H9 (cell line): ENCODE data around the gene FHIT. TPM values are rescaled to one million over a fixed set of nuclear protein-coding genes. Genes with fewer than 3 reads are reported as not detected.

Source experiments
- DNase-seq: peaks from one replicate; pipeline ENCODE4 v3.0.0-alpha.2; 2017
- H2AFZ ChIP-seq: one replicate; pipeline ENCODE4 v1.6.1; 2013; ENCODE audit warnings: mild to moderate bottlenecking, low read length, control low read depth, moderate library complexity
- H2AK5ac ChIP-seq: 2 replicates; pipeline ENCODE4 v1.6.1; 2013; ENCODE audit warnings: low read length, control low read depth, mixed read lengths; ENCODE audit not compliant: insufficient read length
- H2BK120ac ChIP-seq: one replicate; pipeline ENCODE4 v1.6.1; 2013; ENCODE audit warnings: low read depth, mild to moderate bottlenecking, low read length, control low read depth, inconsistent platforms; ENCODE audit not compliant: poor library complexity, severe bottlenecking
- H2BK12ac ChIP-seq: 2 replicates; pipeline ENCODE4 v1.6.1; 2013; ENCODE audit warnings: low read length, control low read depth, mixed read lengths, low read depth; ENCODE audit not compliant: insufficient read length
- H2BK15ac ChIP-seq: 2 replicates; pipeline ENCODE4 v1.6.1; 2013; ENCODE audit warnings: low read depth, low read length, control low read depth
- H2BK20ac ChIP-seq: one replicate; pipeline ENCODE4 v1.6.1; 2013; ENCODE audit warnings: low read depth, mild to moderate bottlenecking, low read length, control low read depth, inconsistent platforms; ENCODE audit not compliant: poor library complexity, severe bottlenecking
- H2BK5ac ChIP-seq: 2 replicates; pipeline ENCODE4 v1.6.1; 2013; ENCODE audit warnings: low read length, control low read depth, mixed read lengths; ENCODE audit not compliant: insufficient read length
- H3K14ac ChIP-seq: 2 replicates; pipeline ENCODE4 v1.6.1; 2013; ENCODE audit warnings: low read length, control low read depth; ENCODE audit not compliant: insufficient read depth
- H3K18ac ChIP-seq: 2 replicates; pipeline ENCODE4 v1.6.1; 2013; ENCODE audit warnings: low read depth, mild to moderate bottlenecking, mixed read lengths, low read length, control low read depth; ENCODE audit not compliant: insufficient read length
- H3K23ac ChIP-seq: 2 replicates; pipeline ENCODE4 v1.6.1; 2013; ENCODE audit warnings: low read length, control low read depth, mixed read lengths, low read depth; ENCODE audit not compliant: insufficient read length
- H3K23me2 ChIP-seq: 2 replicates; pipeline ENCODE4 v1.6.1; 2013; ENCODE audit warnings: low read depth, mild to moderate bottlenecking, mixed read lengths, low read length, control low read depth; ENCODE audit not compliant: insufficient read length, poor library complexity, severe bottlenecking
- H3K27ac ChIP-seq: 2 replicates; pipeline ENCODE4 v1.5.1; 2013; ENCODE audit warnings: low read length, control low read depth, mixed read lengths, low read depth; ENCODE audit not compliant: insufficient read length
- H3K27me3 ChIP-seq: 2 replicates; pipeline ENCODE4 v1.6.1; 2013; ENCODE audit warnings: low read length, control low read depth, inconsistent platforms; ENCODE audit not compliant: insufficient read depth
- H3K4ac ChIP-seq: 2 replicates; pipeline ENCODE4 v1.6.1; 2013; ENCODE audit warnings: low read depth, mild to moderate bottlenecking, control low read depth, inconsistent platforms, low read length, moderate library complexity
- H3K4me1 ChIP-seq: 2 replicates; pipeline ENCODE4 v1.6.1; 2013; ENCODE audit warnings: low read length, control low read depth, inconsistent platforms; ENCODE audit not compliant: insufficient read depth
- H3K4me2 ChIP-seq: 2 replicates; pipeline ENCODE4 v1.6.1; 2013; ENCODE audit warnings: low read length, control low read depth, mixed read lengths; ENCODE audit not compliant: insufficient read length, insufficient read depth
- H3K56ac ChIP-seq: 2 replicates; pipeline ENCODE4 v1.6.1; 2013; ENCODE audit warnings: low read depth, mild to moderate bottlenecking, mixed read lengths, low read length, control low read depth; ENCODE audit not compliant: insufficient read length
- H3K79me1 ChIP-seq: 2 replicates; pipeline ENCODE4 v1.6.1; 2013; ENCODE audit warnings: low read depth, mild to moderate bottlenecking, moderate library complexity, low read length, control low read depth, inconsistent platforms; ENCODE audit not compliant: insufficient read depth, poor library complexity, severe bottlenecking
- H3K79me2 ChIP-seq: 2 replicates; pipeline ENCODE4 v1.6.1; 2013; ENCODE audit warnings: low read length, control low read depth, inconsistent platforms; ENCODE audit not compliant: insufficient read depth
- H3K9ac ChIP-seq: 2 replicates; pipeline ENCODE4 v1.6.1; 2013; ENCODE audit warnings: low read length, control low read depth, mixed read lengths; ENCODE audit not compliant: insufficient read length; ENCODE audit errors: extremely low read depth
- H3K9me3 ChIP-seq: one replicate; pipeline ENCODE4 v1.6.1; 2013; ENCODE audit warnings: low read depth, low read length, inconsistent platforms; ENCODE audit not compliant: control insufficient read depth
- H3T11ph ChIP-seq: one replicate; pipeline ENCODE4 v1.6.1; 2013; ENCODE audit warnings: mild to moderate bottlenecking, low read length, control low read depth, inconsistent platforms
- H4K20me1 ChIP-seq: one replicate; pipeline ENCODE4 v1.6.1; 2013; ENCODE audit not compliant: control insufficient read depth, insufficient read length, insufficient read depth
- H4K5ac ChIP-seq: 2 replicates; pipeline ENCODE4 v1.6.1; 2013; ENCODE audit warnings: low read depth, mild to moderate bottlenecking, mixed read lengths, low read length, control low read depth; ENCODE audit not compliant: insufficient read length
- H4K8ac ChIP-seq: replicated peaks from 2 replicates; pipeline ENCODE4 v1.6.1; 2013; ENCODE audit warnings: low read length, control low read depth, mixed read lengths, low read depth; ENCODE audit not compliant: insufficient read length
- H4K91ac ChIP-seq: 2 replicates; pipeline ENCODE4 v1.6.1; 2013; ENCODE audit warnings: low read depth, mild to moderate bottlenecking, moderate library complexity, mixed read lengths, low read length, control low read depth; ENCODE audit not compliant: insufficient read length
- H3K27ac Mint-ChIP-seq, 3 experiments: 2 replicates in 2 of 3; 3 replicates in 1 of 3; pipeline ENCODE4 v1.8.0; 2020 to 2021; ENCODE audit warnings: mixed read lengths in 3 of 3, mild to moderate bottlenecking in 1 of 3, moderate library complexity in 1 of 3
- H3K27me3 Mint-ChIP-seq: 2 replicates; pipeline ENCODE4 v1.8.0; 2021; ENCODE audit warnings: low read depth, mild to moderate bottlenecking, moderate library complexity, mixed read lengths
- H3K36me3 Mint-ChIP-seq, 3 experiments: 2 replicates in 2 of 3; 3 replicates in 1 of 3; pipeline ENCODE4 v1.8.0; 2020 to 2021; ENCODE audit warnings: low read depth in 3 of 3, mixed read lengths in 3 of 3; ENCODE audit not compliant: insufficient read depth in 1 of 3
- H3K4me1 Mint-ChIP-seq, 2 experiments: 2 replicates each; pipeline ENCODE4 v1.8.0; 2020; ENCODE audit warnings: mixed read lengths in 2 of 2
- H3K4me3 Mint-ChIP-seq, 2 experiments: 2 replicates in 1 of 2; 3 replicates in 1 of 2; pipeline ENCODE4 v1.8.0; 2020 to 2021; ENCODE audit warnings: mild to moderate bottlenecking in 2 of 2, mixed read lengths in 2 of 2, moderate library complexity in 1 of 2
- H3K9me3 Mint-ChIP-seq, 2 experiments: 2 replicates in 1 of 2; 3 replicates in 1 of 2; pipeline ENCODE4 v1.8.0; 2020; ENCODE audit warnings: mild to moderate bottlenecking in 2 of 2, mixed read lengths in 2 of 2, moderate library complexity in 1 of 2
- WGBS: extraction: QIAGEN DNeasy Blood & Tissue Kit; methylation state at CpG from one replicate; pipeline ENCODE4 v1.1.7; 2013; ENCODE audit warnings: missing lambda C conversion rate, low lambda C conversion rate, mixed read lengths; ENCODE audit not compliant: insufficient read length; ENCODE audit errors: extremely low coverage; 5-methylcytosine and 5-hydroxymethylcytosine counted together
- total RNA-seq: library from RNA; stranded (reverse); gene quantifications from 2 replicates; pipeline ENCODE4 v1.2.1, GENCODE V29; 2021
- TF ChIP-seq, protein P1 (sequence below): fragments of 200-600 bp; sonication (generic); conservative IDR thresholded peaks from 3 replicates; pipeline ENCODE4 v1.8.0; 2021; ENCODE audit warnings: antibody characterized with exemption, mild to moderate bottlenecking

The FHIT gene
- total RNA-seq, 1 experiment from 2014 or later, result 3.0 TPM

DNA sequence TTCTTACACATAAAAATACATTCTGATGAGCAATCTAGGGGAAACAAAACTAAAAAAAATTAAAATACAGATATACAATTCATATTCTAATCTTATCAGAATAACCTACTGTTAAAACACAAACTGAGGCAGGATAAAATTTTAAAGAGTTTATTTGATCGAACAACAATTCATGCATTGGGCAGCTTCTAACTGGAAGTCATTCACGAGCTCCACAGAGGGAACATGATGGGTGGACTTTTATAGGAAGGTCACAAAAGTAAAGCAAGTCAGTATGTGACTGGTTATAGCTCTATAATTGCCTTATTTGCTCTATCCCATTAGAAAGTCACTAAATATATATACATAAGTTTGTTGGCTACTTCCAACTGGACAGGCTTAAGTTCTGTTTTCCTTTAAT is 1144.0 kb downstream of the FHIT start:
- Histone ChIP-seq H3K27ac (no peak overlapping the region), H4K5ac (no peak overlapping the region), H3K79me1 (no peaks in the 10 kb centered on the region), H3K9me3 (no peaks in the 10 kb centered on the region), H3K4me1 (no peaks in the 10 kb centered on the region), H2AFZ (no peak overlapping the region), H4K91ac (no peak overlapping the region), H2BK5ac (no peak overlapping the region), H3K56ac (no peak overlapping the region), H3T11ph (no peak overlapping the region), H4K20me1 (no peaks in the 10 kb centered on the region), H2BK20ac (no peak overlapping the region), H3K14ac (no peak overlapping the region), H4K8ac (no peak overlapping the region), H3K9ac (no peak overlapping the region), H2BK12ac (no peak overlapping the region), H3K18ac (no peak overlapping the region), H2BK120ac (no peak overlapping the region), H3K4ac (no peak overlapping the region), H2AK5ac (no peak overlapping the region), H3K79me2 (no peaks in the 10 kb centered on the region; the same call in 1 of the 2 replicates), H3K4me2 (no peak overlapping the region), H3K23ac (no peak overlapping the region), H3K27me3 (no peaks in the 10 kb centered on the region), H2BK15ac (no peak overlapping the region), H3K23me2 (no peaks in the 10 kb centered on the region)
- Mint-ChIP-seq H3K9me3 (no peaks in the 10 kb centered on the region), H3K27me3 (no peaks in the 10 kb centered on the region), H3K4me3 (no peak overlapping the region), H3K36me3 (no peaks in the 10 kb centered on the region), H3K4me1 (peaks cover 5 to 6% of the 10 kb centered on the region in 2 experiments; a peak in 3 of 4 replicates), H3K27ac (no peak overlapping the region)
- TF ChIP-seq, protein P1, sequence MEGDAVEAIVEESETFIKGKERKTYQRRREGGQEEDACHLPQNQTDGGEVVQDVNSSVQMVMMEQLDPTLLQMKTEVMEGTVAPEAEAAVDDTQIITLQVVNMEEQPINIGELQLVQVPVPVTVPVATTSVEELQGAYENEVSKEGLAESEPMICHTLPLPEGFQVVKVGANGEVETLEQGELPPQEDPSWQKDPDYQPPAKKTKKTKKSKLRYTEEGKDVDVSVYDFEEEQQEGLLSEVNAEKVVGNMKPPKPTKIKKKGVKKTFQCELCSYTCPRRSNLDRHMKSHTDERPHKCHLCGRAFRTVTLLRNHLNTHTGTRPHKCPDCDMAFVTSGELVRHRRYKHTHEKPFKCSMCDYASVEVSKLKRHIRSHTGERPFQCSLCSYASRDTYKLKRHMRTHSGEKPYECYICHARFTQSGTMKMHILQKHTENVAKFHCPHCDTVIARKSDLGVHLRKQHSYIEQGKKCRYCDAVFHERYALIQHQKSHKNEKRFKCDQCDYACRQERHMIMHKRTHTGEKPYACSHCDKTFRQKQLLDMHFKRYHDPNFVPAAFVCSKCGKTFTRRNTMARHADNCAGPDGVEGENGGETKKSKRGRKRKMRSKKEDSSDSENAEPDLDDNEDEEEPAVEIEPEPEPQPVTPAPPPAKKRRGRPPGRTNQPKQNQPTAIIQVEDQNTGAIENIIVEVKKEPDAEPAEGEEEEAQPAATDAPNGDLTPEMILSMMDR, result no peak
- no peak for DNase-seq
- WGBS, result no CpG with 5 or more reads among the region's 2 CpGs
